Neuronal stem cell (in vitro differentiated cells): ENCODE data around the gene SOCS1.
A peak's percentile ranks its signal among the peaks of the same experiment; 100 is the strongest.

Experiments
- DNase-seq: peaks from one replicate; pipeline ENCODE4 v3.0.0-alpha.2; 2013; ENCODE audit warnings: low spot score
- H2AFZ ChIP-seq: one replicate; pipeline ENCODE4 v1.6.1; 2013; ENCODE audit warnings: mild to moderate bottlenecking, low read length, inconsistent platforms
- H2AK5ac ChIP-seq: 2 replicates; pipeline ENCODE4 v1.6.1; 2013; ENCODE audit warnings: low read depth, mild to moderate bottlenecking, inconsistent platforms, low read length, moderate library complexity, mixed read lengths
- H2BK120ac ChIP-seq: 2 replicates; pipeline ENCODE4 v1.6.1; 2013; ENCODE audit warnings: low read depth, mild to moderate bottlenecking, inconsistent platforms, low read length, moderate library complexity, mixed read lengths
- H2BK12ac ChIP-seq: one replicate; pipeline ENCODE4 v1.6.1; 2013; ENCODE audit warnings: low read length, inconsistent platforms
- H2BK15ac ChIP-seq: 2 replicates; pipeline ENCODE4 v1.6.1; 2013; ENCODE audit warnings: mild to moderate bottlenecking, low read length, inconsistent platforms, mixed read lengths
- H2BK5ac ChIP-seq: one replicate; pipeline ENCODE4 v1.6.1; 2013; ENCODE audit warnings: inconsistent platforms, mild to moderate bottlenecking, low read length, moderate library complexity
- H3K14ac ChIP-seq: one replicate; pipeline ENCODE4 v1.6.1; 2013; ENCODE audit warnings: low read length, inconsistent platforms
- H3K18ac ChIP-seq: 2 replicates; pipeline ENCODE4 v1.6.1; 2013; ENCODE audit warnings: low read length, inconsistent platforms
- H3K23ac ChIP-seq: 2 replicates; pipeline ENCODE4 v1.6.1; 2013; ENCODE audit warnings: low read depth, mild to moderate bottlenecking, mixed read lengths, low read length, inconsistent platforms; ENCODE audit not compliant: poor library complexity
- H3K27ac ChIP-seq: replicated peaks from 3 replicates; pipeline ENCODE4 v1.5.1; 2013; ENCODE audit warnings: low read length, inconsistent platforms
- H3K27me3 ChIP-seq, 3 experiments: 2 replicates each; pipeline ENCODE4 v1.6.1; 2013; ENCODE audit warnings: low read length in 3 of 3, mild to moderate bottlenecking in 2 of 3, inconsistent platforms in 1 of 3, low read depth in 1 of 3, mixed read lengths in 1 of 3, moderate library complexity in 1 of 3; ENCODE audit not compliant: control insufficient read depth in 3 of 3, insufficient read depth in 3 of 3
- H3K36me3 ChIP-seq, 2 donors: replicated peaks in 1 of 2; 2 replicates each; pipeline ENCODE4 v1.6.1; 2013; ENCODE audit warnings: low read length in 2 of 2; ENCODE audit not compliant: control insufficient read depth in 2 of 2, insufficient read depth in 2 of 2
- H3K4ac ChIP-seq: 2 replicates; pipeline ENCODE4 v1.6.1; 2013; ENCODE audit warnings: inconsistent platforms, mild to moderate bottlenecking, low read length, moderate library complexity
- H3K4me1 ChIP-seq, 2 donors: 1 replicate in 1 of 2; 2 replicates in 1 of 2; pipeline ENCODE4 v1.6.1; 2013; ENCODE audit warnings: low read length in 2 of 2, low read depth in 1 of 2; ENCODE audit not compliant: control insufficient read depth in 2 of 2, insufficient read depth in 1 of 2
- H3K4me2 ChIP-seq: one replicate; pipeline ENCODE4 v1.6.1; 2013; ENCODE audit warnings: mild to moderate bottlenecking, low read length, inconsistent platforms; ENCODE audit not compliant: insufficient read depth, poor library complexity, severe bottlenecking
- H3K4me3 ChIP-seq, 2 donors: 2 replicates each; pipeline ENCODE4 v1.5.1; 2013; ENCODE audit warnings: low read length in 2 of 2, mild to moderate bottlenecking in 2 of 2, inconsistent platforms in 1 of 2, moderate library complexity in 1 of 2
- H3K79me1 ChIP-seq: one replicate; pipeline ENCODE4 v1.6.1; 2013; ENCODE audit warnings: low read depth, mild to moderate bottlenecking, inconsistent platforms, low read length, moderate library complexity
- H3K9ac ChIP-seq: one replicate; pipeline ENCODE4 v1.6.1; 2013; ENCODE audit warnings: mild to moderate bottlenecking, low read depth, low read length, inconsistent platforms; ENCODE audit not compliant: poor library complexity
- H3K9me3 ChIP-seq, 2 donors: replicated peaks in 1 of 2; 2 replicates each; pipeline versions ENCODE3 to v1.6.1; 2013; ENCODE audit warnings: low read length in 2 of 2, mild to moderate bottlenecking in 2 of 2, inconsistent platforms in 1 of 2, low read depth in 1 of 2, mixed read lengths in 1 of 2, moderate library complexity in 1 of 2; ENCODE audit not compliant: control insufficient read depth in 2 of 2, insufficient read depth in 1 of 2
- H4K8ac ChIP-seq: one replicate; pipeline ENCODE4 v1.6.1; 2013; ENCODE audit warnings: low read depth, mild to moderate bottlenecking, inconsistent platforms, low read length, moderate library complexity
- H4K91ac ChIP-seq: one replicate; pipeline ENCODE4 v1.6.1; 2013; ENCODE audit warnings: low read length, low read depth, mild to moderate bottlenecking, inconsistent platforms; ENCODE audit not compliant: poor library complexity
- WGBS, 2 donors: extraction: QIAGEN DNeasy Blood & Tissue Kit; methylation state at CpG; one replicate each; pipeline ENCODE4 v1.1.7; 2013; ENCODE audit warnings: missing lambda C conversion rate in 2 of 2, mixed read lengths in 1 of 2; ENCODE audit not compliant: insufficient read length in 2 of 2, insufficient replicate concordance in 1 of 2; ENCODE audit errors: extremely low coverage in 2 of 2; 5-methylcytosine and 5-hydroxymethylcytosine counted together

The SOCS1 gene

GRCh38 chr16:11232302-11232851 is 23.6 kb downstream of the SOCS1 start:
- H2BK120ac ChIP-seq, result no peak overlapping the region
- no peak for DNase-seq
- no CpG with 5 or more reads among the region's 3 CpGs for WGBS, 2 donors
- no peak overlapping the region for H4K8ac ChIP-seq
- H3K18ac ChIP-seq, result no peak overlapping the region
- no peak overlapping the region for H2BK12ac ChIP-seq
- H3K36me3 ChIP-seq, result no peaks in the 10 kb centered on the region
- no peak overlapping the region for H3K4ac ChIP-seq
- no peak overlapping the region for H3K27ac ChIP-seq
- H2BK5ac ChIP-seq, result no peak overlapping the region
- H3K4me2 ChIP-seq, result no peak overlapping the region
- no peaks in the 10 kb centered on the region for H3K9me3 ChIP-seq
- no peak overlapping the region for H2AK5ac ChIP-seq
- peak overlapping the region; percentile 75 for H2AFZ ChIP-seq
- no peak overlapping the region for H3K14ac ChIP-seq
- H3K23ac ChIP-seq, result no peak overlapping the region
- peaks cover 2 to 5% of the 10 kb centered on the region in 2 donors for H3K4me1 ChIP-seq
- no peak overlapping the region for H3K4me3 ChIP-seq
- no peaks in the 10 kb centered on the region for H3K79me1 ChIP-seq
- H3K9ac ChIP-seq, result no peak overlapping the region
- H3K27me3 ChIP-seq, result peaks cover 0 to 12% (median 0%) of the 10 kb centered on the region in 3 experiments
- no peak overlapping the region for H4K91ac ChIP-seq
- no peak overlapping the region for H2BK15ac ChIP-seq

DNA sequence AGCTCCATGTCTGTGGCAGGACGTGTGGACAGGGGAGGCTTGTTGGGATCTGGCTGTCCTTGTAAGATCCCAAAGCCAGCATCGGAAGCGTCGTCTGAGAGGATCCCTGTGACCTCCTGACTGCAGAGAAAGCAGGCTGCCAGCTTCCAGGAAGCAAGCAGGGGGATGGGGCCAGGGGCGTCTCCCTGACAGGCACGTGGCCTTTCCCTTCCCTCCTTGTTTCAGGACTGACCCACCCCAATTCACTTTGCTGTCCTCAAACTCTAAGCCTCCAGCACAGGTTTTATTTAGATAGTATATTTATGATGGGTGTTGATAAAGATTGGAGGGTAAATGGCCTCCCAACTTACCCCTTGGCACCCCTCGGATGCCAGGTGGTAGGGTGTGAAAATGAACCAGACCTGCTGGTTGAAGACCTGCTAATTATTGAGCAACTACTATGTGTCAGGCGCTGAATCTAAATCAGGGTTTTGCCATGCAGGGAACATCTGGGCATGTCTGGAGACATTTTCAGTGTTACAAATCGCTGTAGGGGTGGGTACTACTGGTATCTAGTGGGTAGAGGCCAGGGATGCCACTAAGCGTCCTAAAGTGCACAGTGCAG is 24.5 kb downstream of the SOCS1 start:
- no peaks in the 10 kb centered on the region for H3K79me1 ChIP-seq
- H3K4me1 ChIP-seq, result peaks cover 2 to 5% of the 10 kb centered on the region in 2 donors
- H3K4me3 ChIP-seq, result no peak overlapping the region
- H3K4ac ChIP-seq, result no peak overlapping the region
- H3K23ac ChIP-seq, result no peak overlapping the region
- no peak overlapping the region for H4K8ac ChIP-seq
- no peak overlapping the region for H3K27ac ChIP-seq
- WGBS, 2 donors, result no CpG with 5 or more reads among the region's 10 CpGs
- no peak overlapping the region for H2BK15ac ChIP-seq
- no peak overlapping the region for H3K9ac ChIP-seq
- H3K36me3 ChIP-seq, result no peaks in the 10 kb centered on the region
- no peak overlapping the region for H2BK12ac ChIP-seq
- DNase-seq, result no peak
- H2AK5ac ChIP-seq, result peak overlapping the region; percentile 41
- peak overlapping the region; percentile 77 for H2AFZ ChIP-seq
- no peak overlapping the region for H2BK5ac ChIP-seq
- H3K4me2 ChIP-seq, result no peak overlapping the region
- no peaks in the 10 kb centered on the region for H3K9me3 ChIP-seq
- no peak overlapping the region for H4K91ac ChIP-seq
- peak overlapping the region; percentile 26 for H3K14ac ChIP-seq
- peaks cover 0 to 12% (median 0%) of the 10 kb centered on the region in 3 experiments for H3K27me3 ChIP-seq
- H2BK120ac ChIP-seq, result no peak overlapping the region
- H3K18ac ChIP-seq, result peak overlapping the region; percentile 75

GRCh38 chr16:11229906-11230305 is 26.1 kb downstream of the SOCS1 start:
- H3K18ac ChIP-seq, result no peak overlapping the region
- H4K8ac ChIP-seq, result no peak overlapping the region
- H3K9me3 ChIP-seq, result no peaks in the 10 kb centered on the region
- no peak overlapping the region for H3K4me3 ChIP-seq
- no peak overlapping the region for H2BK5ac ChIP-seq
- DNase-seq, result no peak
- no peak overlapping the region for H3K27ac ChIP-seq
- no peak overlapping the region for H3K4me2 ChIP-seq
- no peaks in the 10 kb centered on the region for H3K36me3 ChIP-seq
- peak overlapping the region; percentile 47 for H2AK5ac ChIP-seq
- peaks cover 0 to 12% (median 0%) of the 10 kb centered on the region in 3 experiments for H3K27me3 ChIP-seq
- H2BK120ac ChIP-seq, result no peak overlapping the region
- peaks cover 2 to 5% of the 10 kb centered on the region in 2 donors for H3K4me1 ChIP-seq
- no peak overlapping the region for H3K23ac ChIP-seq
- no peak overlapping the region for H4K91ac ChIP-seq
- H3K9ac ChIP-seq, result no peak overlapping the region
- H3K14ac ChIP-seq, result no peak overlapping the region
- WGBS, 2 donors, result no CpG with 5 or more reads among the region's 4 CpGs
- H3K79me1 ChIP-seq, result no peaks in the 10 kb centered on the region
- H2BK12ac ChIP-seq, result no peak overlapping the region
- peak overlapping the region; percentile 8 for H2BK15ac ChIP-seq
- no peak overlapping the region for H2AFZ ChIP-seq
- no peak overlapping the region for H3K4ac ChIP-seq

DNA sequence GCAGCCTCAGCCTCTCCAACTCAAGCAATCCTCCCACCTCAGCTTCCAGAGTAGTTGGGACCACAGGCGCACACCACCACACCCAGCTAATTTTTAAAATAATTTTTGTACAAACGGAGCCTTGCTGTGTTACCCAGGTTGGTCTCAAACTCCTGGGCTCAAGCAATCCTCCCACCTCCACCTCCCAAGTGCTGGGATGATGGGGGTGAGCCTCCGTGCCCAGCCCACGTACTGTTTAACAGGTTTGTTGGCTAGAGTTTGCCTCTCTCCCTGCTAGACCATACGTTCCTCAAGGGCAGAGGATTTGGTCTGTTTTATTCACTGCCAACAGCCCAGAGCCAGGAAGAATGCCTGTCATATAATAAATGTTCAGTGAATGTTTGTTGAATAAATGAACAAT is 26.6 kb downstream of the SOCS1 start:
- Histone ChIP-seq H3K14ac (no peak overlapping the region), H2BK5ac (no peak overlapping the region), H3K23ac (no peak overlapping the region), H3K18ac (no peak overlapping the region), H3K36me3 (no peaks in the 10 kb centered on the region), H2BK12ac (no peak overlapping the region), H2AFZ (no peak overlapping the region), H3K4me2 (no peak overlapping the region), H3K79me1 (no peaks in the 10 kb centered on the region), H2BK120ac (no peak overlapping the region), H4K91ac (no peak overlapping the region), H2BK15ac (peak overlapping the region; percentile 8), H3K4me1 (peaks cover 2 to 5% of the 10 kb centered on the region in 2 donors), H3K9ac (no peak overlapping the region), H3K27ac (no peak overlapping the region), H3K4me3 (no peak overlapping the region), H3K4ac (no peak overlapping the region), H3K9me3 (no peaks in the 10 kb centered on the region), H3K27me3 (peaks cover 0 to 12% (median 0%) of the 10 kb centered on the region in 3 experiments), H4K8ac (no peak overlapping the region), H2AK5ac (no peak overlapping the region)
- no CpG with 5 or more reads among the region's 5 CpGs for WGBS, 2 donors
- no peak for DNase-seq
